MM.1S (cell line): ENCODE data around the gene DTX4.

Experiments
- DNase-seq: peaks from one replicate; pipeline ENCODE4 v3.0.0-alpha.2; 2015
- H2AFZ ChIP-seq: fragments of 300-600 bp; sonication (generic); 2 replicates; pipeline ENCODE4 v1.6.0; 2016; ENCODE audit warnings: antibody characterized with exemption, low read length
- H3F3A ChIP-seq: fragments of 300-600 bp; sonication (generic); 2 replicates; pipeline ENCODE4 v1.6.1; 2016; ENCODE audit warnings: mild to moderate bottlenecking, antibody characterized with exemption, low read length, moderate library complexity, mixed read lengths; ENCODE audit not compliant: insufficient read depth
- H3K27ac ChIP-seq: fragments of 300-600 bp; sonication (generic); 2 replicates; pipeline ENCODE4 v1.5.1; 2016; ENCODE audit warnings: mild to moderate bottlenecking, low read length
- H3K27me3 ChIP-seq: fragments of 300-600 bp; sonication (generic); replicated peaks from 2 replicates; pipeline ENCODE4 v1.6.0; 2016; ENCODE audit warnings: low read length; ENCODE audit not compliant: insufficient read depth
- H3K36me3 ChIP-seq: fragments of 300-600 bp; sonication (generic); replicated peaks from 2 replicates; pipeline ENCODE4 v1.6.1; 2016; ENCODE audit warnings: mild to moderate bottlenecking, low read length, mixed read lengths; ENCODE audit not compliant: insufficient read depth
- H3K4me1 ChIP-seq: fragments of 300-600 bp; sonication (generic); 2 replicates; pipeline ENCODE4 v1.6.1; 2016; ENCODE audit warnings: low read length, mixed read lengths
- H3K4me2 ChIP-seq: fragments of 300-600 bp; sonication (generic); 2 replicates; pipeline ENCODE4 v1.6.0; 2016; ENCODE audit warnings: low read depth, low read length
- H3K4me3 ChIP-seq: fragments of 300-600 bp; sonication (generic); 2 replicates; pipeline ENCODE4 v1.5.1; 2016; ENCODE audit warnings: low read length, mixed read lengths
- H3K79me2 ChIP-seq: fragments of 300-600 bp; sonication (generic); 2 replicates; pipeline ENCODE4 v1.6.1; 2016; ENCODE audit warnings: mixed run types, low read length, mixed read lengths
- H3K9ac ChIP-seq: fragments of 300-600 bp; sonication (generic); 2 replicates; pipeline ENCODE4 v1.6.1; 2016; ENCODE audit warnings: low read length, mixed read lengths
- H3K9me2 ChIP-seq: fragments of 300-600 bp; sonication (generic); replicated peaks from 2 replicates; pipeline ENCODE4 v1.6.1; 2016; ENCODE audit warnings: mild to moderate bottlenecking, low read length, mixed read lengths; ENCODE audit not compliant: insufficient read depth
- H3K9me3 ChIP-seq: fragments of 300-600 bp; sonication (generic); replicated peaks from 2 replicates; pipeline ENCODE4 v1.6.1; 2016; ENCODE audit warnings: mild to moderate bottlenecking, low read length, mixed read lengths; ENCODE audit not compliant: insufficient read depth
- H4K20me1 ChIP-seq: fragments of 300-600 bp; sonication (generic); 2 replicates; pipeline ENCODE4 v1.6.1; 2016; ENCODE audit warnings: mild to moderate bottlenecking, low read length, moderate library complexity, mixed read lengths; ENCODE audit not compliant: insufficient read depth
- CTCF ChIP-seq: fragments of 300-600 bp; sonication (generic); IDR thresholded peaks from 2 replicates; pipeline ENCODE4 v1.5.1; 2016; ENCODE audit warnings: antibody characterized with exemption, low read length, mixed read lengths
- EZH2 ChIP-seq: fragments of 300-600 bp; sonication (generic); optimal IDR thresholded peaks from 2 replicates; pipeline ENCODE3; 2017; ENCODE audit warnings: low read depth, mild to moderate bottlenecking, antibody characterized with exemption, low read length, mixed read lengths
- EZH2phosphoT487 ChIP-seq: fragments of 300-600 bp; sonication (generic); IDR thresholded peaks from 2 replicates; pipeline ENCODE4 v1.6.1; 2018; ENCODE audit warnings: antibody characterized with exemption, low read length

The DTX4 gene

GRCh38 chr11:59182457-59183151, 10.7 kb downstream of the DTX4 start:
- H3K9me2 ChIP-seq, result no peaks in the 10 kb centered on the region
- no peaks in the 10 kb centered on the region for H3K9me3 ChIP-seq
- no peaks in the 10 kb centered on the region for H3K27me3 ChIP-seq
- TF ChIP-seq EZH2 (no peak), CTCF (peak; percentile 54), EZH2phosphoT487 (no peak)
- DNase-seq, result no peak
- H3K4me3 ChIP-seq, result no peak overlapping the region
- no peak overlapping the region for H3K9ac ChIP-seq
- H3K27ac ChIP-seq, result no peak overlapping the region
- no peaks in the 10 kb centered on the region for H4K20me1 ChIP-seq
- no peak overlapping the region for H3K4me2 ChIP-seq
- no peaks in the 10 kb centered on the region for H3F3A ChIP-seq
- no peak overlapping the region for H2AFZ ChIP-seq
- H3K79me2 ChIP-seq, result no peaks in the 10 kb centered on the region
- no peaks in the 10 kb centered on the region for H3K4me1 ChIP-seq
- no peaks in the 10 kb centered on the region for H3K36me3 ChIP-seq

GRCh38 chr11:59183771-59184170, 11.8 kb downstream of the DTX4 start:
- no peak for TF ChIP-seq EZH2
- TF ChIP-seq CTCF, result no peak
- no peak for TF ChIP-seq EZH2phosphoT487
- no peak overlapping the region for H3K4me2 ChIP-seq
- H3K79me2 ChIP-seq, result no peaks in the 10 kb centered on the region
- no peaks in the 10 kb centered on the region for H3K9me3 ChIP-seq
- H2AFZ ChIP-seq, result no peak overlapping the region
- H3K27me3 ChIP-seq, result no peaks in the 10 kb centered on the region
- H3F3A ChIP-seq, result no peaks in the 10 kb centered on the region
- DNase-seq, result no peak
- no peak overlapping the region for H3K9ac ChIP-seq
- no peaks in the 10 kb centered on the region for H3K36me3 ChIP-seq
- H4K20me1 ChIP-seq, result no peaks in the 10 kb centered on the region
- no peak overlapping the region for H3K27ac ChIP-seq
- H3K4me3 ChIP-seq, result no peak overlapping the region
- no peaks in the 10 kb centered on the region for H3K9me2 ChIP-seq
- no peaks in the 10 kb centered on the region for H3K4me1 ChIP-seq

GRCh38 chr11:59184691-59185339, 12.9 kb downstream of the DTX4 start:
- H3K9me2 ChIP-seq, result no peaks in the 10 kb centered on the region
- H3K27me3 ChIP-seq, result no peaks in the 10 kb centered on the region
- no peak for DNase-seq
- no peak overlapping the region for H3K4me3 ChIP-seq
- no peak overlapping the region for H2AFZ ChIP-seq
- no peaks in the 10 kb centered on the region for H3K9me3 ChIP-seq
- no peak overlapping the region for H3K9ac ChIP-seq
- H3K79me2 ChIP-seq, result no peaks in the 10 kb centered on the region
- H3F3A ChIP-seq, result no peaks in the 10 kb centered on the region
- no peak overlapping the region for H3K27ac ChIP-seq
- no peaks in the 10 kb centered on the region for H4K20me1 ChIP-seq
- no peaks in the 10 kb centered on the region for H3K36me3 ChIP-seq
- no peak overlapping the region for H3K4me2 ChIP-seq
- TF ChIP-seq EZH2 (no peak), EZH2phosphoT487 (no peak)
- no peaks in the 10 kb centered on the region for H3K4me1 ChIP-seq

GRCh38 chr11:59185386-59185945, 13.5 kb downstream of the DTX4 start:
- Histone ChIP-seq H3K9me2 (no peaks in the 10 kb centered on the region), H3K4me1 (no peaks in the 10 kb centered on the region), H3K4me3 (no peak overlapping the region), H3K9me3 (no peaks in the 10 kb centered on the region), H3K9ac (no peak overlapping the region), H4K20me1 (no peaks in the 10 kb centered on the region), H3K36me3 (no peaks in the 10 kb centered on the region), H2AFZ (no peak overlapping the region), H3K27me3 (no peaks in the 10 kb centered on the region), H3K27ac (no peak overlapping the region), H3K4me2 (no peak overlapping the region), H3F3A (no peaks in the 10 kb centered on the region), H3K79me2 (no peaks in the 10 kb centered on the region)
- no peak for DNase-seq
- TF ChIP-seq EZH2phosphoT487 (no peak), EZH2 (no peak), CTCF (no peak)
